Tibial artery (tissue), 4 donors: ENCODE data around the gene SNX15.

Experiments used
- DNase-seq, 2 donors: peaks; one replicate each; pipeline ENCODE4 v3.0.0-alpha.2; 2019
- H3K27ac ChIP-seq, 2 donors: fragments of 200-600 bp; sonication (generic) in 1 of 2; 1 replicate in 1 of 2; 2 replicates in 1 of 2; pipeline ENCODE4 v1.5.1; 2018 to 2019; ENCODE audit warnings: mild to moderate bottlenecking in 1 of 2
- H3K27me3 ChIP-seq, 2 donors: fragments of 200-600 bp; sonication (generic) in 1 of 2; one replicate each; pipeline versions ENCODE4 v1.5.1 to v1.6.0; 2016 to 2019
- H3K36me3 ChIP-seq, 3 donors: fragments of 200-600 bp; sonication (generic) in 2 of 3; one replicate each; pipeline ENCODE4 v1.5.1; 2016 to 2019; ENCODE audit warnings: mild to moderate bottlenecking in 2 of 3
- H3K4me1 ChIP-seq, 4 donors: fragments of 200-600 bp; sonication (generic) in 2 of 4; 1 replicate in 3 of 4; 2 replicates in 1 of 4; pipeline ENCODE4 v1.5.1; 2016 to 2019
- H3K4me3 ChIP-seq, 2 donors: fragments of 200-600 bp; sonication (generic) in 1 of 2; 1 replicate in 1 of 2; 2 replicates in 1 of 2; pipeline ENCODE4 v1.5.1; 2018 to 2019; ENCODE audit warnings: mild to moderate bottlenecking in 2 of 2
- H3K9me3 ChIP-seq, 3 donors: fragments of 200-600 bp; sonication (generic) in 1 of 3; one replicate each; pipeline ENCODE4 v1.5.1; 2016 to 2019
- intact Hi-C: fragments of 100-400 bp; cut with DNase I; formaldehyde crosslinking; loops from one replicate; pipeline ENCODE4 v1.15.0; 2023; ENCODE audit warnings: low total_unique reads
- TF ChIP-seq, protein P1 (sequence below), 2 experiments: fragments of 200-600 bp in 1 of 2; fragments of 450-650 bp in 1 of 2; IDR thresholded peaks; one replicate each; pipeline ENCODE4 v1.5.1; 2017 to 2019; ENCODE audit warnings: antibody characterized with exemption in 2 of 2, mild to moderate bottlenecking in 1 of 2, moderate library complexity in 1 of 2

SNX15 gene

DNA sequence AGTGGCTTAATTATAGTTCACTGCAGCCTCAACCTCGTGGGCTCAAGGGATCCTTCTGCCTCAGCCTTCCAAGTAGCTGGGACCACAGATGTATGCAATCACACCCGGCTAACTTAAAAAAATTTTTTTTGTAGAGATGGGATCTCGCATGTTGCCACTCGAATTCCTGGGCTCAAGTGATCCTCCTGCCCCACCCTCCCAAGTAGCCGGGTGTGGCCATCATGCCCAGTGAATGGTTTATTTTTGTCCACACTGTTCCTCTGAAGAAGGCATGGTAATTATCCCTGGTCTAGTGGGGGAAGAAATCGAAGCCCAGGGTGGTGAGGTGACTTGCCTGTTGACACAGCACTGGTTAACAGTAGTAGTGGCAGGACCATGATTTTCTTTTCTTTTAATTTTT is 15.7 kb downstream of the SNX15 start:
- TF ChIP-seq, protein P1, sequence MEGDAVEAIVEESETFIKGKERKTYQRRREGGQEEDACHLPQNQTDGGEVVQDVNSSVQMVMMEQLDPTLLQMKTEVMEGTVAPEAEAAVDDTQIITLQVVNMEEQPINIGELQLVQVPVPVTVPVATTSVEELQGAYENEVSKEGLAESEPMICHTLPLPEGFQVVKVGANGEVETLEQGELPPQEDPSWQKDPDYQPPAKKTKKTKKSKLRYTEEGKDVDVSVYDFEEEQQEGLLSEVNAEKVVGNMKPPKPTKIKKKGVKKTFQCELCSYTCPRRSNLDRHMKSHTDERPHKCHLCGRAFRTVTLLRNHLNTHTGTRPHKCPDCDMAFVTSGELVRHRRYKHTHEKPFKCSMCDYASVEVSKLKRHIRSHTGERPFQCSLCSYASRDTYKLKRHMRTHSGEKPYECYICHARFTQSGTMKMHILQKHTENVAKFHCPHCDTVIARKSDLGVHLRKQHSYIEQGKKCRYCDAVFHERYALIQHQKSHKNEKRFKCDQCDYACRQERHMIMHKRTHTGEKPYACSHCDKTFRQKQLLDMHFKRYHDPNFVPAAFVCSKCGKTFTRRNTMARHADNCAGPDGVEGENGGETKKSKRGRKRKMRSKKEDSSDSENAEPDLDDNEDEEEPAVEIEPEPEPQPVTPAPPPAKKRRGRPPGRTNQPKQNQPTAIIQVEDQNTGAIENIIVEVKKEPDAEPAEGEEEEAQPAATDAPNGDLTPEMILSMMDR (IDR thresholded peaks at IDR 0.05), result no peak
- no peak for DNase-seq
- Histone ChIP-seq H3K27ac (no peak overlapping the region), H3K4me1 (peaks cover 0 to 44% (median 27%) of the 10 kb centered on the region in 4 donors), H3K27me3 (no peaks in the 10 kb centered on the region), H3K36me3 (peaks cover 13 to 47% (median 15%) of the 10 kb centered on the region in 3 donors), H3K4me3 (no peak overlapping the region), H3K9me3 (no peaks in the 10 kb centered on the region)
- intact Hi-C loops, result no loop called here

DNA sequence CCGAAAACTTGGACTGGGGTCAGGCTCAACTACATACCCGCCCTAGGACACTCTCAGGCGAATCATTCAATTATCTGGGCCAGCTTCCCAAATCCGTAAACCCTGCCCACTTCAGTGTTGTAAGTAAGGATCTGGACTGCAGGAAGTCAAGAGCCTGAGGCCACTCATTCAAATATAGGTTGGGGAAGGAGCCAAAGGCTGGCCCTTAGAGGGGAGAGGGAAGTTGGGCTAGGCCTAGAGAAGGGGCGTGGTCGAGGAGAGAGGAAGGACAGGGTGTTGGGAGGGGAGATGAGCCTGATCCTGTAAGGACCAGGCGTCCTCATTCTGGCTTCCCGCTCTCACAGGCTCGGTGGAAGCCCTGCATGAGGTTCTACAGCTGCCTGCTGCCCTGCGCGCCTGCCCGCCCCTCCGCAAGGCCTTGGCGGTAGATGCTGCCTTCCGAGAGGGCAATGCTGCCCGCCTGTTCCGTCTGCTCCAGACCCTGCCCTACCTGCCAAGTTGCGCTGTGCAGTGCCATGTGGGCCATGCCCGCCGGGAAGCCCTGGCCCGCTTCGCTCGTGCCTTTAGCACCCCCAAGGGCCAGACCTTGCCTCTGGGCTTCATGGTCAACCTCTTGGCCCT is 16.8 kb downstream of the SNX15 start:
- Histone ChIP-seq H3K9me3 (no peaks in the 10 kb centered on the region), H3K36me3 (peaks cover 5 to 36% (median 7%) of the 10 kb centered on the region in 3 donors), H3K27ac (no peak overlapping the region), H3K4me3 (no peak overlapping the region), H3K4me1 (peaks cover 0 to 47% (median 29%) of the 10 kb centered on the region in 4 donors), H3K27me3 (no peaks in the 10 kb centered on the region)
- intact Hi-C loops, result no loop called here
- TF ChIP-seq, protein P1 (IDR thresholded peaks at IDR 0.05), result no peak
- DNase-seq, result peak; percentile 69 to 72

DNA sequence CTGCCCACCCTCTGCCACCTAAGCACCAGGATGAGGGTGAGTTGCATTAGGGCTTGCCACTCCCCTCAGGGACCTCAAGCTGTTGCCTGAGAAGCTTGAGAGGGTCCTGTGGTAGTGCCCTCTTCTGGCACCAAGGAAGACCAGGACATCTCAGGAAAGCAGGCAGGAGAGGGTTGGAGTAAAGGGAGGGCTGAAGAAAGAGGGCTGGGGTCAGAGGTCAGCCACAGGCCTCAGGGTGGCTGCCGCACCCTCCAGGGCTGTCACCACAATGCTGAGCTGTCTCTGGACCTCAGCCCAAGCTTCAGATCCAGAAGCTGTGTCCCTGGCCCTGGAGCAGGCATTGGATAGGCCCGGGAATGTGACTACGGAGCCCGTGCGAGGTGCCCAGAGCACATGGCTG is 17.8 kb downstream of the SNX15 start:
- no peaks in the 10 kb centered on the region for H3K9me3 ChIP-seq
- H3K27ac ChIP-seq, result no peak overlapping the region
- TF ChIP-seq, protein P1 (IDR thresholded peaks at IDR 0.05), result no peak
- DNase-seq, result no peak
- peaks cover 0 to 44% (median 28%) of the 10 kb centered on the region in 4 donors for H3K4me1 ChIP-seq
- intact Hi-C loops, result no loop called here
- no peaks in the 10 kb centered on the region for H3K27me3 ChIP-seq
- no peak overlapping the region for H3K4me3 ChIP-seq
- H3K36me3 ChIP-seq, result peaks cover 5 to 25% (median 7%) of the 10 kb centered on the region in 3 donors

DNA sequence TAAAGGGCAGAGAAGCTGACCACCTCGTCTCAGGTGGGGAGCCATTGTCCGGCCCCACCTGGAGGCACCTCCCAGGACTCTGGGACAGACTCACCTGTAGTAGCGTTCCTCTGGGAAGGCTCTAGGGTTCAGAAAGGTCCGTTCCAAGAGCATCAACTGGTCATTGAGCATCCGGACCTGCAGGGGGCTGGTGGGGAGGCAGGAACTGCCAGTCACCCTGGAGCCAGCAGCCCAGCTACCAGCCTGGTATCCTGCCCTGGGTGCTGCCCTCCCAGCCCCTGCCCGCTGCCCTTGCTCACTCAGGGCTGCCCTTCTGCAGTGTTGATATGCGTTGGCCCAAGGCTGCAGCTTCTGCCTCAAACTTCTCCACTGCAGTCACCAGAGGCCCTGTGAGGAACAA is 18.5 kb downstream of the SNX15 start:
- Histone ChIP-seq H3K27me3 (no peaks in the 10 kb centered on the region), H3K4me3 (no peak overlapping the region), H3K36me3 (peaks cover 5 to 25% (median 7%) of the 10 kb centered on the region in 3 donors), H3K9me3 (no peaks in the 10 kb centered on the region), H3K27ac (no peak overlapping the region), H3K4me1 (peaks cover 0 to 41% (median 27%) of the 10 kb centered on the region in 4 donors)
- intact Hi-C loops, result no loop called here
- TF ChIP-seq, protein P1 (IDR thresholded peaks at IDR 0.05), result no peak
- no peak for DNase-seq

DNA sequence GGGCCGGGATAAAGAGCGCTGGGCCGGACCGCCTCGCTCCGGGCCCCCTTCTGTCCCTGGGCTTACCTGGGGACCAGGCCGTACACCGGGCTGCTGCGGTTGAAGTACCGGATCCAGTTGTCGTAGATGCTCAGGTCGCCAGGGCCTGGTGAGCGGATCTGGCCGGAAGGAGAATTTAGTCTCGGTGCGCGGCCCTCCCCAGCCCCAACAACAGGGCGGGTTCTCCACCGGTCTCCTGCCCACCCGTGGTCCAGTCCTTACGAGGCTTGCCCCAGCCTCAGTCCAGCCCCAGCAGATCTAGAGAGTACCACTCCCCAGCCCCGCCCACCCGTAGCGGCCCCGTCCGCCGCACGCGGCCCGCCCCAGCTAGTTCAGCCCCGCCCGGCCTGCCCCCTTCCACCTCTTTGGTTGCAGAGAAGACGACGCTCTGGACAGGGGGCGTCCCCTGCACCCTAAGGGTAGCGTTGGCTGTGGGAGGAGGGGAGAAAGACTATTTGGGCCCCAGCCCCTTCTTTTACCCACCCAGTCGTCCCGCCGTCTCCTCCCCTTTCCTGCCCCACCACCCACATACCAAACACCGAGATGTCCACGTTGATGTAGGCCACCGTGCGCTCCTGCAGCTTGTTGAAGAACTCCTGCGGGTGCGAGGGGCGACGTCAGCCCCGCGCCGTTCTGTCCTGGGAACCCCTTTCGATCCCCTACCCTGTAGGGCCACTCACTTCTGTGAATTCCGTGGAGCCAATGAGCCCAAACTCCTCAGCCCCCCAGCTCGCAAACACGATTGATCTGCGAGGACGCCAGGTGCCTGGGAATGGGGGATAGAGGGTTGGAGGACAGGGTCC is 20.6 kb downstream of the SNX15 start:
- TF ChIP-seq, protein P1 (IDR thresholded peaks at IDR 0.05), result no peak
- intact Hi-C loops, result no loop called here
- Histone ChIP-seq H3K27ac (peak overlapping the region; percentile 56 to 66), H3K4me3 (peak overlapping the region; percentile 55 to 59), H3K9me3 (no peaks in the 10 kb centered on the region), H3K4me1 (peaks cover 0 to 27% (median 16%) of the 10 kb centered on the region in 4 donors), H3K36me3 (peaks cover 5 to 25% (median 7%) of the 10 kb centered on the region in 3 donors), H3K27me3 (peaks cover 0 to 5% of the 10 kb centered on the region in 2 donors)
- peak in 1 of 2 donors; percentile 46 for DNase-seq
